Motor neuron (in vitro differentiated cells): ENCODE measurements around the gene USP5. TPM values are rescaled to one million over a fixed set of nuclear protein-coding genes. Genes with fewer than 3 reads are reported as not detected.

Experiments
- ATAC-seq, 8 experiments: fragments of 200-7000 bp; cut with Tn5 transposase; replicated peaks in 6 of 8; 2 replicates each; pipeline ENCODE4 v1.8.0; 2021; ENCODE audit warnings: mild to moderate bottlenecking in 8 of 8, moderate library complexity in 8 of 8
- H3K27ac ChIP-seq, 2 donors: fragments of 250-450 bp; sonication (Bioruptor Pico); 2 replicates each; pipeline ENCODE4 v1.9.0; 2021; ENCODE audit warnings: antibody characterized with exemption in 2 of 2, mild to moderate bottlenecking in 2 of 2, moderate library complexity in 1 of 2
- H3K4me1 ChIP-seq, 2 donors: fragments of 250-450 bp; sonication (Bioruptor Pico); replicated peaks in 1 of 2; 2 replicates each; pipeline ENCODE4 v1.6.1; 2021; ENCODE audit warnings: antibody characterized with exemption in 2 of 2, mild to moderate bottlenecking in 2 of 2, moderate library complexity in 1 of 2
- H3K4me3 ChIP-seq, 5 donors: fragments of 250-450 bp; sonication (Bioruptor Pico); 2 replicates each; pipeline ENCODE4 v1.9.0; 2021; ENCODE audit warnings: antibody characterized with exemption in 5 of 5, mild to moderate bottlenecking in 5 of 5, moderate library complexity in 4 of 5
- WGBS, 10 experiments: fragments of 450-650 bp; shearing (Covaris generic); methylation state at CpG; one replicate each; pipeline ENCODE4 v1.0.0; 2022; 5-methylcytosine and 5-hydroxymethylcytosine counted together
- in situ Hi-C, 9 experiments: fragments of 400-800 bp; cut with MboI; loops; one replicate each; pipeline ENCODE4 v1.15.0; 2021; ENCODE audit warnings: low sequenced_read_pairs in 9 of 9, low pct_unique_long_range_greater_than_20kb in 2 of 9; ENCODE audit not compliant: unreplicated experiment in 9 of 9
- total RNA-seq, 8 experiments: library from RNA; unstranded; fragments of 300-600 nt; gene quantifications; 2 replicates each; pipeline versions ENCODE4 v1.2.3 to v1.2.4, GENCODE V29; 2022

USP5 gene
- 100 to 1,000 TPM in 1 of 8 experiments, 10 to 100 TPM in 7; 52.3 to 122 (median 75.2) TPM for total RNA-seq

DNA sequence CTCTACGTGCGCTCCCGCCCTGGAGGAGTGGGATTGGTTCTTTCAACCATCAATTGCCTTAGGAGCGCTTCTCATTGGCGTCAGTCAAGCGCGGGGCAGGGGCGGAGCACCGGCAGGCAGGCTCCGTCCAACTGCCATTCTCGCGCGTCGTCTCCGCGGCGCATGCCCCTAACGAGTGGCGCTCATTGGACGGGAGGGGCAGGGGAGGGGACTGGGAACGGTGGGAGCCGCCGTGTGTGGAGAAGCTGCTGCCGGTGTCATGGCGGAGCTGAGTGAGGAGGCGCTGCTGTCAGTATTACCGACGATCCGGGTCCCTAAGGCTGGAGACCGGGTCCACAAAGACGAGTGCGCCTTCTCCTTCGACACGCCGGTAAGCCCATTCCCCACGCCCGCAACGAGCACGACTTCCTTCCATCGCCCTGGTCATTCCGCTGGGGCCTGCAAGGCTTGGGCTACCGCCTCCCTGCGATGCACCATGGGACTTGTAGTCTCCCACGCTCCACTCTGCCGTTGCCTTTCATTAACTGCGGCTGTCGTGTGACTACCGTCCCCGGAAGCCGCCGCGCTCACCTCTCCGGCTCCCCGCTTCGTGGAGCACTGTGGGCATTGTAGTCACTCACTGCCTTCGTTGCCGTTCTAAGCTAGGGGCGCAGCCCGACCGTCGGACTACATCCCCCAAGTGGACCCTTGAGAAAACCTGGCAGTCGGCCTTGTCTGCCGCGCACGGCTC lies at the start of gene USP5:
USP5 (plus strand) TSS at position 230 of the 730 bp plus-strand sequence; CDS start at position 260, 30 bp downstream.
- in situ Hi-C loops, result no loop called here
- H3K4me3 ChIP-seq, result peak within 1 kb of the TSS; percentile 62 to 83 (median 69)
- ATAC-seq, result peak; percentile 78 to 88 (median 84)
- WGBS, 10 experiments, result 0 to 2% (median 0%) methylated on average over 1 to 14 of the region's 65 CpGs; no CpG with 5 or more reads in 4 of the 10 experiments
- peaks cover 11% of the 10 kb centered on the region in 2 donors for H3K4me1 ChIP-seq
- H3K27ac ChIP-seq, result peak within 1 kb of the TSS; percentile 94 to 98

DNA sequence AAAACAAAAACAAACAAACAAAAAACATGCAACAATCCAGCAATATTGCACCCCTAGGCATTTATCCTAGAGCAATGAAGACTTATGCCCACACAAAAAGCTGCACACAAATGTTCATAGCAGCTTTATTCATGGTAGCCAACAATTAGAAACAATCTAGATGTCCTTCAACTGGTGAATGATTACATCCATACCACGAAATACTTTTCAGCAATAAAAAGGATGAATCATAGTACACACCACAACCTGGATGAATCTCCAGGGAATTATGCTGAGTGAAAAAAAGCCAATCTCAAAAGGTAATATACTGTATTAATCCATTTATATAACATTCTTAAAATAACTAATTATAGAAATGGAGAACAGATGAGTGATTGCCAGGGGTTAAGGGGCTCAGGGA lies 44.8 kb upstream of the USP5 start:
- no peak for ATAC-seq
- H3K27ac ChIP-seq, result no peak overlapping the region
- no peaks in the 10 kb centered on the region for H3K4me1 ChIP-seq
- in situ Hi-C loops, result no loop called here
- H3K4me3 ChIP-seq, result no peak overlapping the region
- WGBS, 10 experiments, result 0 to 80% (median 70%) methylated on average over 1 of the region's 1 CpG; no CpG with 5 or more reads in 5 of the 10 experiments

DNA sequence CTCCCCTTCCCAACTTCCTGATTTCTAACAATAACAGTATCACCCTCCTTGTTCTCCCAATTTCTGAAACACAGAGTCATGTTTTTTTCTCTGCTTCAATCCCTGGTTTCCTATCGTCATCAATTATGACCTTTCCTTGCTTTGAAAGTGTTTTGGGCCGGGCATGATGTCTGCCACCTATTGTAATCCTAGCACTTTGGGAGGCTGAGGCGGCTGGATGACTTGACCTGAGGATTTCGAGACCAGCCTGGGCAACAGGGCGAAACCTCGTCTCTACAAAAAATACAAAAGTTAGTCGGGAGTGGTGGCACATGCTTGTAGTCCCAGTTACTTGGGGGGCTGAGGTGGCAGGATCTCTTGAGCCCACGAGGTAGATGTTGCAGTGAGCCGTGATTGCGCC lies 42.9 kb upstream of the USP5 start:
- in situ Hi-C loops, result no loop called here
- no peak overlapping the region for H3K4me3 ChIP-seq
- ATAC-seq, result no peak
- WGBS, 10 experiments, result 14 to 100% (median 66%) methylated on average over 1 to 10 of the region's 10 CpGs; no CpG with 5 or more reads in 1 of the 10 experiments
- H3K4me1 ChIP-seq, result no peaks in the 10 kb centered on the region
- no peak overlapping the region for H3K27ac ChIP-seq

- 20 to 100% (median 88%) methylated on average over 1 of the region's 1 CpG; no CpG with 5 or more reads in 5 of the 10 experiments for WGBS, 10 experiments
- in situ Hi-C loops, result no loop called here
- no peak for ATAC-seq
- Histone ChIP-seq H3K27ac (no peak overlapping the region), H3K4me3 (no peak overlapping the region), H3K4me1 (no peaks in the 10 kb centered on the region)
These were observed 41.2 kb upstream of the USP5 start for GRCh38 chr12:6810758-6811157.

DNA sequence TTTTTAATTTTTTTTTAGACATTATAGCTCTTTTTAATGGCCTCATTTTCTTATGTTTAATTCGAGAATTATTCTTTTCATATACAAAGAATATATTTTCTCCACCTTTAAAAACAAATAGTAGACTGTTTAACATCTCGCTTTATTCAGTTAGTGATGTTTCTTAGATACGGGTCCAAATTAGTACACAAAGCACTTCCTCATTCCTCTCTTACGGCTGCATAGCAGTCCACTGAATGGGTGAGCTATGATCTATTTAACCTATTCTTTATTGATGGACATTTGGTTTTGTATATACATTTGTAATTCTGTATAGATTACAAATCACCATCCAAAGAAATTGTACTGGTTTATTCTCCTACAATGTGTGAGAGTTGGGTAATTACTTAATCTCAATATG lies 38.6 kb upstream of the USP5 start:
- Histone ChIP-seq H3K27ac (no peak overlapping the region), H3K4me1 (peaks cover 7% of the 10 kb centered on the region in 2 donors), H3K4me3 (no peak overlapping the region)
- no peak for ATAC-seq
- in situ Hi-C loops, result no loop called here
- WGBS, 10 experiments, result 20 to 89% (median 59%) methylated on average over 2 to 4 of the region's 4 CpGs; no CpG with 5 or more reads in 1 of the 10 experiments

DNA sequence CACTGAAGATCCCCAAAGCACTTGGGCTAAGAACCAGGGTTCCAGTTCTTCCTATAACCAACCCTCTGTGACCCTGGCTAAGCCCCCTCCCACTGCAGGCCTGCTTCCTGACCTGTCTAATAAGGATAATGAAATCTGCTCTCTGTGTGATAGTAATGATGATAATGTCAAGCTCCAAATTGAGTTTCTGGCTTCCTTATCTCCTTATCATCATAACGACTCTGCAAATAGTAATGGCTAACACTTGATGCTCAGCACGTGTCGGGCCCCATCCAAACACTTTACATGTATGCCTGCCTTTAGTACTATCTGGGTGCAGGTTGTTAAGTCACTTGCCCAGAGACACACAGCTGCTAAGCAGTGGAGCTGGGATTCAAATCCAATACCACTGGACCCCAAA lies 35.4 kb upstream of the USP5 start:
- in situ Hi-C loops, result no loop called here
- 40 to 100% (median 67%) methylated on average over 1 to 3 of the region's 3 CpGs; no CpG with 5 or more reads in 5 of the 10 experiments for WGBS, 10 experiments
- no peak overlapping the region for H3K27ac ChIP-seq
- peaks cover 34 to 36% of the 10 kb centered on the region in 2 donors for H3K4me1 ChIP-seq
- ATAC-seq, result no peak
- no peak overlapping the region for H3K4me3 ChIP-seq

- H3K4me3 ChIP-seq, result no peak overlapping the region
- ATAC-seq, result no peak
- no peak overlapping the region for H3K27ac ChIP-seq
- in situ Hi-C loops, result no loop called here
- WGBS, 10 experiments, result 27 to 100% (median 74%) methylated on average over 1 to 7 of the region's 8 CpGs; no CpG with 5 or more reads in 4 of the 10 experiments
- H3K4me1 ChIP-seq, result peaks cover 36 to 37% of the 10 kb centered on the region in 2 donors
These were observed 34.9 kb upstream of the USP5 start for GRCh38 chr12:6817098-6817497.

DNA sequence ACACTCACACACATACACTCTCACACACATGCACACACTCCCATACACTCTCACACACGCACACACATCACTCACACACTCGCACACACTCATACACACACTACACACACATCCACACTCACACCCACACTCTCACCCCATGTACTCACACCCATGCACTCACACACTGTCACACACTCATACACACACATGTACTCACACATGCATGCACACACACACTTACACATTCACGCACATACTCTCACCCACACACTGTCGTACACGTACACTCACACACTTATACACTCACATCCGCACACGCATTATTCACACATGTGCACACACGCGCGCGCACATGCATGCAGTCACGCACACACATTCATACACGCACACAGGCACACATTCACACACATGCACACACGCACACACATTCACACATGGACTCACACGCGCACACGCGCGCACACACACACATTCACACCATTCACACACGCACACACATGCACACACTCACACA lies 34.2 kb upstream of the USP5 start:
- Histone ChIP-seq H3K4me1 (peaks cover 40 to 44% of the 10 kb centered on the region in 2 donors), H3K27ac (peak overlapping the region in 1 of 2 donors; percentile 8), H3K4me3 (no peak overlapping the region)
- WGBS, 10 experiments, result 64 to 100% (median 86%) methylated on average over 1 to 14 of the region's 20 CpGs
- in situ Hi-C loops, result no loop called here
- ATAC-seq, result no peak

DNA sequence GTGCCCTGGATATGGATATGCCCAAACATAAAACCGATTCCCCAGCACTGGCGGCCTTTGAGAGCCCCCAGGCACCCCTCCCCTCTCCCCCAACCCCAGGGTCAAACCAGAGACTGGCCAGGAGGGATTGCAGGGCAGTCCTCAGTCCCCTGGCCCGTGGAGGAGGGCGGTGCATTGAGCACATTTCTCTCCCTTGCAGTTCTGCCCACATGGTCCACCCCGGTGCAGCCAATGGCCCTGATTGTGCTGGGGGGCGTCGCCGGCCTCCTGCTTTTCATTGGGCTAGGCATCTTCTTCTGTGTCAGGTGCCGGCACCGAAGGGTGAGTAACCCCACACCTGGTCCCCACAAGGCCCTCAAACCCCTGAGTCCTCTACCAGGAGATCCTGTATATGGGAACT lies 33.7 kb upstream of the USP5 start:
- 80% methylated on average over 2 of the region's 10 CpGs; no CpG with 5 or more reads in 9 of the 10 experiments for WGBS, 10 experiments
- peak overlapping the region in 1 of 2 donors; percentile 8 for H3K27ac ChIP-seq
- H3K4me1 ChIP-seq, result peaks cover 46 to 49% of the 10 kb centered on the region in 2 donors
- no peak overlapping the region for H3K4me3 ChIP-seq
- peak in 7 of 8 experiments; percentile 1 to 42 (median 7) for ATAC-seq
- in situ Hi-C loops, result no loop called here

GRCh38 chr12:6818645-6819044 lies 33.3 kb upstream of the USP5 start:
- WGBS, 10 experiments, result 86 to 100% (median 100%) methylated on average over 1 to 2 of the region's 5 CpGs; no CpG with 5 or more reads in 7 of the 10 experiments
- in situ Hi-C loops, result no loop called here

DNA sequence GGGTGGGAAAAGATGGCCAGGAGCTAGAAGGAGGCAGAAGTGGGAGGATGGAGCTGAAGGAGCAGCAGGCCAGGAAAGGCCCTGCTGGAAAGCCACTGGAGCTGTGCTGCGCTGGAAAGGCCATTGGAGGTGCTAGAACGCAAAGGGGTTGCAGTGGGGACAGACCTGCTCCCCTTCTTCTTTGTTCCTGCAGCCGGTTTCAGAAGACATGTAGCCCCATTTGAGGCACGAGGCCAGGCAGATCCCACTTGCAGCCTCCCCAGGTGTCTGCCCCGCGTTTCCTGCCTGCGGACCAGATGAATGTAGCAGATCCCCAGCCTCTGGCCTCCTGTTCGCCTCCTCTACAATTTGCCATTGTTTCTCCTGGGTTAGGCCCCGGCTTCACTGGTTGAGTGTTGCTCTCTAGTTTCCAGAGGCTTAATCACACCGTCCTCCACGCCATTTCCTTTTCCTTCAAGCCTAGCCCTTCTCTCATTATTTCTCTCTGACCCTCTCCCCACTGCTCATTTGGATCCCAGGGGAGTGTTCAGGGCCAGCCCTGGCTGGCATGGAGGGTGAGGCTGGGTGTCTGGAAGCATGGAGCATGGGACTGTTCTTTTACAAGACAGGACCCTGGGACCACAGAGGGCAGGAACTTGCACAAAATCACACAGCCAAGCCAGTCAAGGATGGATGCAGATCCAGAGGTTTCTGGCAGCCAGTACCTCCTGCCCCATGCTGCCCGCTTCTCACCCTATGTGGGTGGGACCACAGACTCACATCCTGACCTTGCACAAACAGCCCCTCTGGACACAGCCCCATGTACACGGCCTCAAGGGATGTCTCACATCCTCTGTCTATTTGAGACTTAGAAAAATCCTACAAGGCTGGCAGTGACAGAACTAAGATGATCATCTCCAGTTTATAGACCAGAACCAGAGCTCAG lies 32.6 kb upstream of the USP5 start:
- 60 to 89% (median 63%) methylated on average over 2 to 8 of the region's 13 CpGs; no CpG with 5 or more reads in 6 of the 10 experiments for WGBS, 10 experiments
- in situ Hi-C loops, result no loop called here
- Histone ChIP-seq H3K27ac (peak overlapping the region; percentile 75 to 81), H3K4me1 (peaks cover 53 to 57% of the 10 kb centered on the region in 2 donors), H3K4me3 (no peak overlapping the region)
- no peak for ATAC-seq

More at GRCh38 chr12:6818645-6819044, 33.3 kb upstream of the USP5 start:
- no peak for ATAC-seq
- Histone ChIP-seq H3K27ac (peak overlapping the region in 1 of 2 donors; percentile 8), H3K4me1 (peaks cover 50 to 53% of the 10 kb centered on the region in 2 donors), H3K4me3 (no peak overlapping the region)

DNA sequence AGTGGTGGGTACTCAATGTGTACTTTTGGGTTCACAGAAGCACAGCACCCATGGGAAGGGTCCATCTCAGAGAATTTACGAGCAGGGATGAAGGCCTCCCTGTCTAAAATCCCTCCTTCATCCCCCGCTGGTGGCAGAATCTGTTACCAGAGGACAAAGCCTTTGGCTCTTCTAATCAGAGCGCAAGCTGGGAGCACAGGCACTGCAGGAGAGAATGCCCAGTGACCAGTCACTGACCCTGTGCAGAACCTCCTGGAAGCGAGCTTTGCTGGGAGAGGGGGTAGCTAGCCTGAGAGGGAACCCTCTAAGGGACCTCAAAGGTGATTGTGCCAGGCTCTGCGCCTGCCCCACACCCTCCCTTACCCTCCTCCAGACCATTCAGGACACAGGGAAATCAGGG lies 31.8 kb upstream of the USP5 start:
- WGBS, 10 experiments, result 53 to 73% methylated on average over 2 to 4 of the region's 5 CpGs; no CpG with 5 or more reads in 8 of the 10 experiments
- Histone ChIP-seq H3K4me3 (no peak overlapping the region), H3K27ac (peak overlapping the region; percentile 75 to 81), H3K4me1 (peaks cover 59 to 65% of the 10 kb centered on the region in 2 donors)
- ATAC-seq, result no peak
- in situ Hi-C loops, result no loop called here
